Subcutaneous abdominal adipose tissue (tissue), 5 donors: ENCODE results near the gene SPATA19.

Experiments used
- H3K27ac ChIP-seq: one replicate; pipeline ENCODE4 v1.7.0; 2013; ENCODE audit warnings: low read depth, mild to moderate bottlenecking, inconsistent platforms, low read length, moderate library complexity
- H3K27me3 ChIP-seq, 5 donors: one replicate each; pipeline ENCODE4 v1.7.0; 2013; ENCODE audit warnings: low read length in 5 of 5, inconsistent platforms in 1 of 5; ENCODE audit not compliant: control insufficient read depth in 5 of 5, insufficient read depth in 4 of 5
- H3K36me3 ChIP-seq, 5 donors: one replicate each; pipeline ENCODE4 v1.7.0; 2013; ENCODE audit warnings: low read length in 5 of 5; ENCODE audit not compliant: control insufficient read depth in 5 of 5, insufficient read depth in 5 of 5
- H3K4me1 ChIP-seq, 5 donors: one replicate each; pipeline ENCODE4 v1.7.0; 2013; ENCODE audit warnings: low read length in 5 of 5, mild to moderate bottlenecking in 3 of 5, moderate library complexity in 1 of 5; ENCODE audit not compliant: control insufficient read depth in 5 of 5, insufficient read depth in 5 of 5
- H3K4me3 ChIP-seq, 5 donors: one replicate each; pipeline ENCODE4 v1.7.0; 2013; ENCODE audit warnings: low read length in 5 of 5, low read depth in 1 of 5
- H3K9ac ChIP-seq, 5 donors: one replicate each; pipeline ENCODE4 v1.7.0; 2013; ENCODE audit warnings: low read length in 5 of 5, mild to moderate bottlenecking in 4 of 5, moderate library complexity in 3 of 5
- H3K9me3 ChIP-seq, 5 donors: one replicate each; pipeline ENCODE4 v1.7.0; 2013; ENCODE audit warnings: low read length in 5 of 5; ENCODE audit not compliant: control insufficient read depth in 5 of 5
- donor health status: healthy.
- donor health status: healthy.
- donor health status: healthy.
- donor health status: healthy.
- donor health status: healthy.

The SPATA19 gene

DNA sequence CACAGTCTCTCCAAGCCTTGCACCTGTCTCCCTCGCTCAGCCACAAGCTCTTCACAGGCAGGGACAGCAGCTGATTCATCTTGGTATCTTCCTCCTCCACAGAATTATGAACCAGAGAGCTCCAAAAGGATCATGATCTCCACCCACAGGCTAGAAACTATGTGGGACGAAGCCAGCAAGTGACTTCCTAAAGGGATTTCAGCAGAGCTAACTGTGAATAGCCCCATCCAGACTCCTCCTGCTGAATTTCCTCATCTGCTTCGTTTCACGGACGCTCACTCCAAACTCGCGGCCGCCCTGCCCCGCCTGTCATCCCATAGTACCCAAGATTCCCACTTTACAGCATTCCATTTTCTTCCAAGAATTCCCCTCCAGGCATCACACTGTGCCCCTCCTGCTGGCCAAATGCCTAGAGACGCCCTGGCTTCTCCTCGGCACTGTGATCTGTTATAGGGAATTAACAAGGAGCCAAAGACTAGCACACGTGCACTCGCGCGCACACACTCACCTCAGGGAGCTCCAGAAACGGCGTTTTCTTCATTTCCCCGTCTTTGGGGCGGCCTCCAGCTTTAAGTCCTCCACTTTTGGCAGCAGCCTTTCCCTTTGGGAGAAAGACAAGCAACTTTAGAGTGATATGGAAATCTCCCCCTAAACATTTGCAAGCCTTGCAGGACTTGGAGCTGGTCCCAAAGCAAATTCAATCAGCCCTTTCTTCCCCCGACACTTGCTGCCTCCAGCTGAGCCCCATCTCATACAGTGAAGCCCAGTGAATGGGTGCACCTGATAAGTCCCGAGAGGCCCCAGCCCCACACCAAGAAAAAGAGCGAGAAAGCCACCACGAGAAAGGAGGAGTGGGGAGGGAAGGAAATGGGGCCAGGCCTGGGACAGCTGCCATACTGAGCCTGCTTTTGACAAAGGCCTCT, 35.5 kb downstream of the SPATA19 start:
- peaks cover 7 to 32% (median 8%) of the 10 kb centered on the region in 5 donors for H3K27me3 ChIP-seq
- no peak overlapping the region for H3K4me3 ChIP-seq
- H3K9me3 ChIP-seq: no peaks in the 10 kb centered on the region
- no peak overlapping the region for H3K27ac ChIP-seq
- H3K9ac ChIP-seq: no peak overlapping the region
- H3K4me1 ChIP-seq: peaks cover 0 to 12% (median 2%) of the 10 kb centered on the region in 5 donors
- no peaks in the 10 kb centered on the region for H3K36me3 ChIP-seq

DNA sequence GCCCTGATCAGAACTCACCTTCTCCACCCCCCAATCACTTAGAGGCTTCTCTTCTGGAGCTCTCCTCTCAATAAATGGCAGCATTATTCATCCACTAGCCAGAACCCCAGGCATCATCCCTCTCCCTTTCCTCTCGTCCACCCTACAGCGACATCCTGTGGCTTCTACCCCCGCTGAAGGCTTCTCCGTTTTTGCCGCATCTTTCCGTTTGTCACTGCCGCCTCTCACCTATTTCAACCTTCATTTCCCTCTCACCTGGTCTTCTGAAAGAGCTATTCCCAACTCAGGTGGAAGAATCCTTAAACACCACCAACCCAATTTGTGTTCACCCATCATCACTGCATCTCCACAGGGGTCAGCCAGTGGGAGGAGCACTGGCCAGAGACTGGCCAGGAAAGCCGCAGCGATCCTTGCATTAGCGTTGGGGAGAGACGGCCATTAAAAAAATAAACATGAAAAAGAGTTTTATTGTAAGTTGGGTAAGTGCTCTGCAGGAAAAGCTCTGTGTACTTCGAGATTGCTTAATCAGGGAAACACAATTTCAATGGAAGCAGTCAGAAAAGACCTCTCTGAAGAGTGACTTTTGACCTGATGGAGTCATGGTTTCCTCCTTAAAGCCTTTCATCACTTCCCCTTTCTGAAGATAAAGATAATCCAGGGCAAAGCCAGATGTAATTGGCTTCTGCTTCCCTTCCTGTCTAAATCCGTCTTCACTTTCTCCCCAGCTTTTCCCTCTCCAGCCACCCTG, 36.7 kb downstream of the SPATA19 start:
- H3K9ac ChIP-seq: no peak overlapping the region
- no peak overlapping the region for H3K27ac ChIP-seq
- H3K9me3 ChIP-seq: no peaks in the 10 kb centered on the region
- no peaks in the 10 kb centered on the region for H3K36me3 ChIP-seq
- H3K4me1 ChIP-seq: peaks cover 0 to 12% (median 2%) of the 10 kb centered on the region in 5 donors
- peaks cover 2 to 32% (median 8%) of the 10 kb centered on the region in 5 donors for H3K27me3 ChIP-seq
- no peak overlapping the region for H3K4me3 ChIP-seq

DNA sequence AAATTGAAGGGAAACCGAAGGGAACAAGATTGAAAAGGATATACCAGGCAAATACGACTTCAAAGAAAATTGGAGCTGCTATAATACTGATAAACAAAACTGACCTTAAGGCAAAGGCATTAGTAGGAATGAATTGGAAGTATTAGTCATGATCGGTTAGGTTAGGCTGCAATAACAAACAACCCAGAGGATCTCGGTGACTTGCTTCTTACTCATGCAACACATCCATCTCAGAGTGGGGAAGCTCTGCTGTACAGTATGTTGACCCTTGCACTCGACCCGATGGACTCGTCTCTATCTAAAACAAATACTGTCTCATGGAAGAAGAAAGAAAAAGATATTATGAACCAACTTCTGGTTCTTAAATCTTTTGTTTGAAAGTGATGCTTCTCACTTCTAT, 42.3 kb downstream of the SPATA19 start:
- Histone ChIP-seq H3K27me3 (peaks cover 0 to 13% (median 4%) of the 10 kb centered on the region in 5 donors), H3K4me3 (no peak overlapping the region)

DNA sequence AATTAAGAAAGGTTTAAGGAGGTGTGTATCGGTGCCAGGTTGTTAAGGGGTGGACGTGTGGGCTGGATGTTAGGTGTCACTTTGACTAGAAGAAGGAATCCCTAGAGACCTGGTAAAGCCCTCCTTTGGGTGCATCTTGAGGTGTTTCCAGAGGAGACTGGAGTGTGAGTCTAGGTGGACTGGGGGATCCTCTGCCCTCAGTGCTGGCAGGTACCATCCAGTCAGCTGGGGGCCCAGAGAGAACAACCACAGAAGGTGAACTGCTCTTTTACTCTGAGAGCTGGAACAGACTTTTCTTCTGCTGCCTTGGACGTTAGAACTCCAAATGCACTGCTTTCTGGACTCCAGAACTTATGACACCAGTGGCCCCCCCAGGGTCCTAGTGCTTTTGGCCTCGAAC, 44.0 kb downstream of the SPATA19 start:
- no peak overlapping the region for H3K27ac ChIP-seq
- no peak overlapping the region for H3K4me3 ChIP-seq
- no peaks in the 10 kb centered on the region for H3K4me1 ChIP-seq
- no peak overlapping the region for H3K9ac ChIP-seq
- no peaks in the 10 kb centered on the region for H3K36me3 ChIP-seq
- H3K9me3 ChIP-seq: peaks cover 0 to 5% (median 4%) of the 10 kb centered on the region in 5 donors
- H3K27me3 ChIP-seq: peaks cover 0 to 7% (median 2%) of the 10 kb centered on the region in 5 donors

More for the DNA sequence above, 42.3 kb downstream of the SPATA19 start:
- H3K27ac ChIP-seq: no peak overlapping the region
- H3K4me1 ChIP-seq: no peaks in the 10 kb centered on the region
- H3K9me3 ChIP-seq: peaks cover 0 to 4% (median 0%) of the 10 kb centered on the region in 5 donors
- no peak overlapping the region for H3K9ac ChIP-seq
- H3K36me3 ChIP-seq: no peaks in the 10 kb centered on the region

DNA sequence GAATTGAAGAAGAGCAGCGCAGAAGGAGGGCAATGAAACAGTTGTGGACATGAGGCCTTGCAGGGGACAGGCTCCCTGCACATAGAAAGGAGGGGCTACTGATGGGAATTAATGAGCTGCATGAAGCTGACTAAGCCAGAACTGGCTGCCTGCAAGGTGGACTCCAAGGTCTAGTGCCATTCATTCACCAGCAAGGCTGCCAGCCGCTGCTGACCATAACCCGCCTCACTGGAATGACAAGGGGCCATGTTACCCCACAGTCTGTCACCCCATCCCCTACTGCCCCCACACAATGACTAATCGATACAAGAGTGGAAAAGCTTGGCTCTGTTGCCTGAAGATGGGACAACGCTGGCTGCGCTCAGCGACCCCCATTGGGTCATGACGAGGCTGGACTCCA, 44.6 kb downstream of the SPATA19 start:
- Histone ChIP-seq H3K9ac (no peak overlapping the region), H3K27ac (no peak overlapping the region), H3K36me3 (no peaks in the 10 kb centered on the region), H3K4me1 (no peaks in the 10 kb centered on the region), H3K9me3 (peaks cover 0 to 11% (median 6%) of the 10 kb centered on the region in 5 donors), H3K4me3 (no peak overlapping the region), H3K27me3 (peaks cover 0 to 6% (median 0%) of the 10 kb centered on the region in 5 donors)

DNA sequence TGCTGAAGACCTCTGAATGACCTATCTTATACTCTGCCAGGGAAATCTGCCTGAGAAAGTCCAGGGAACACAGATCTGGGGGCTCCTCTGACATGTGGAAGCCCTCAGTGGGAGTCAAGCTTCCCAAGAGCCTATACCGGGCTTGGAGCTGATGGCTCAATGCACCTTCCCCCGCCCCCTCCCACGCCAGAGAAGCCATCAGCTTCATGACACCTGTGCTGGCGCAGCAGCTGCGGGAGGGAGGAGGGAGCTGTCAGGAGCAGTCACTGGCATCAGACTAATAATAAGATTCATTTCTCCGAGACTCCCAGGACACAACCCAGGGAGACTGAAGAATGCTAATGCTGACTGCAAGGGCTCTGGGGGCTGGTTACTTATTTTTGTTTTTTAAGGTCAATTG, 47.8 kb downstream of the SPATA19 start:
- Histone ChIP-seq H3K36me3 (no peaks in the 10 kb centered on the region), H3K27ac (no peak overlapping the region), H3K9ac (no peak overlapping the region), H3K27me3 (peaks cover 0 to 6% (median 0%) of the 10 kb centered on the region in 5 donors), H3K9me3 (peaks cover 0 to 32% (median 15%) of the 10 kb centered on the region in 5 donors), H3K4me3 (no peak overlapping the region), H3K4me1 (no peaks in the 10 kb centered on the region)

DNA sequence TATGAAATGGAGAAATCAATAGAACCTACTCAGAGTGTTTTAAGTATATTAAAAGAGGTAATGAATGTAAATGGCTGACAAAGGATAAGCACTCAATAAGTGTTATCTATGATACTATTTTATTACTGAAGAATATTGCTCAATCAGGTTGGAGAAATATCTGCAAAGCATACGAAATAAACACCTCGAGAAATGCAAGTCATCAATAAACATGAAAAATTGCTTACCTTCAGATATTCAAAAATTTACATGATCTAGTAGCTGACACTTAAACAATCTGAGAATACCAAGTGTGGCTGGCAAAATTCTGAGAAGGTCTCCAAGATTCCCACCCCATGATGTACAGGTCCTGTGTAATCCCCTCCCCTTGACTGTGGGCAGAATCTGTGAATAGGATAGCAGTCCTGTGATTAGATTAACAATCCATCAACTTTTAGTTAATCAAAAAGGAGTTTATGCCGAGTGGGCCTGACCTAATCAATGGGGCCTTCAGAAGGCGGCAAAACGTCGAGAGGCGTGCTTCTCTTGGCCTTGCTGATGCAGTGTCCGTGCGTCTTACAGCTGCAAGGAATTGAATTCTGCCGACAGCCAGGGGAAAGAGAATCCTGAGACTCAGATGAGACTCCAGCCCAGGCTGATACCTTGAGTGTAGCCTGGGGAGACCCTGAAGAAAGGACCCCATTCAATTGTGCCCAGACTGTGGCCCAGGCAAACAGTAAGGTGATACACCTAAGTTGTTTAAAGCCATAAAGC, 49.1 kb downstream of the SPATA19 start:
- no peaks in the 10 kb centered on the region for H3K4me1 ChIP-seq
- no peak overlapping the region for H3K27ac ChIP-seq
- no peaks in the 10 kb centered on the region for H3K36me3 ChIP-seq
- H3K9ac ChIP-seq: no peak overlapping the region
- H3K9me3 ChIP-seq: peaks cover 0 to 32% (median 15%) of the 10 kb centered on the region in 5 donors
- peaks cover 0 to 6% (median 0%) of the 10 kb centered on the region in 5 donors for H3K27me3 ChIP-seq
- H3K4me3 ChIP-seq: no peak overlapping the region

DNA sequence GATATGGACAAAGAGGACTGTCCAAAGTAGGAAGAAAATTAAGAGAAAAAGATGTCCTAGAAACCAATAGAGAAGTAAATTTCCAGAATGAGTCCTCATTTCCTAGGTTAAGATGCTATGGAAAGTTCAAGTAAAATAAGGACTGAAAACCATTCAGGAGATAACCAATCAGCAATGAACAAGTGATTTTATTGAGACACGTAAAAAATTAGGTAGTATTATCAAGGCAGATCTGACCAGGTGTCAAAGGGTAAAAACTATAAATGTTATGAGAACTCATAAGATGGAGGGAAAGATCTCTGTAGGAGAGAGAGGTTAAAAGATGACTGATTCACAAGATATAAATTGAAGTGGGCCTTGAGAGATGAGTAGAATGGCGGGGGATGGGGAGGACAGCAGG, 50.2 kb downstream of the SPATA19 start:
- H3K9ac ChIP-seq: no peak overlapping the region
- H3K4me3 ChIP-seq: no peak overlapping the region
- H3K36me3 ChIP-seq: no peaks in the 10 kb centered on the region
- H3K9me3 ChIP-seq: peaks cover 0 to 32% (median 11%) of the 10 kb centered on the region in 5 donors
- H3K27me3 ChIP-seq: peaks cover 0 to 9% (median 0%) of the 10 kb centered on the region in 5 donors
- H3K4me1 ChIP-seq: no peaks in the 10 kb centered on the region
- H3K27ac ChIP-seq: no peak overlapping the region

DNA sequence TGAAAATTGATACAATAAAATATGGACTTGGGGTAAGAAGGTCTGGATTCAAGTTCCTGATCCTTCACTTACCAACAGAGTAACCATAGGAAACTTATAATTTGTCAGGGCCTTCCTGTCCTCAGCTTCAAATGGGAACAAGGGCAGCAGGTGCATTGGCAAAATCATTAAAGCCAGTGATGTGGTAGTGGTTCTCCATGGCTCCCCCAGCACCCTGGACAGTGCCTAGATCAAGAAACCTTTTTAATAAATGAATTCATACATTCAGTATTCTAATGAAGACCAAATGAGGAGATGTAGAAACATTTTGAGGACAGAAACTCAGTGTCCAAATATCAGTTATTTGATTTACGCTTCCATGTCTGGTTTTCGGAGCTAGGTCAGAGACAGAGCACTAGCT, 51.1 kb downstream of the SPATA19 start:
- H3K27ac ChIP-seq: no peak overlapping the region
- peaks cover 0 to 9% (median 0%) of the 10 kb centered on the region in 5 donors for H3K27me3 ChIP-seq
- H3K4me3 ChIP-seq: no peak overlapping the region

More for the DNA sequence above, 51.1 kb downstream of the SPATA19 start:
- H3K36me3 ChIP-seq: no peaks in the 10 kb centered on the region
- H3K9me3 ChIP-seq: peaks cover 0 to 32% (median 11%) of the 10 kb centered on the region in 5 donors
- no peak overlapping the region for H3K9ac ChIP-seq
- no peaks in the 10 kb centered on the region for H3K4me1 ChIP-seq
